Measurements from ENCODE around the gene KREMEN1.

DNA sequence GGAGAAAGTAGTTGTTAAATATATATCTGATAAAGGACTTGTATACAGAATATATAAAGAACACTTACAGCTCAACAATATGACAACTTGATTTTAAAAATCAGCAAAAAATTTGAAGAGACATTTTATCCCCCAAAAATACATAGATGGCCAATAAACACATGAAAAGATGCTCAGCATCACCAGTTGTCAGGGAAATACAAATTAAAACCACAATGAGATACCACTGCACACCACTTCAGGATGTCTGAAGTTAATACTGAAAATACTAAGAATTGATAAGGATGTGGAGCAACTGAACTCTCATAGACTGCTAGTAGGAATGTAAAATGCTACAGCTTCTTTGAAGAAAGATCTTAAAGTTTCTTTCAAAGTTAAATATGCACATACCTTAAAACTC is 49.2 kb downstream of the KREMEN1 start:
- TF ChIP-seq POLR2AphosphoS5 (IDR thresholded peaks at IDR 0.05) (no peak), CTCF (IDR thresholded peaks at IDR 0.05) (no peak), POLR2A (IDR thresholded peaks at IDR 0.05) (no peak)
